Trophoblast cell (in vitro differentiated cells and primary cell): ENCODE measurements around the gene SPAG8.

Experiments used
- DNase-seq, 2 donors: peaks; one replicate each; pipeline ENCODE4 v3.0.0-alpha.2; 2016
- H2AFZ ChIP-seq: 2 replicates; pipeline ENCODE4 v1.6.1; 2013; ENCODE audit warnings: low read length, moderate library complexity, mild to moderate bottlenecking; ENCODE audit not compliant: insufficient read depth, poor library complexity
- H2AK5ac ChIP-seq: 2 replicates; pipeline ENCODE4 v1.6.1; 2013; ENCODE audit warnings: mild to moderate bottlenecking, low read length
- H2BK120ac ChIP-seq: 2 replicates; pipeline ENCODE4 v1.6.1; 2013; ENCODE audit warnings: low read length, mild to moderate bottlenecking, moderate library complexity; ENCODE audit not compliant: insufficient read depth, poor library complexity
- H2BK12ac ChIP-seq: 2 replicates; pipeline ENCODE4 v1.6.1; 2013; ENCODE audit warnings: mild to moderate bottlenecking, low read length, moderate library complexity
- H2BK5ac ChIP-seq: 2 replicates; pipeline ENCODE4 v1.6.1; 2013; ENCODE audit warnings: low read length, low read depth, moderate library complexity, mild to moderate bottlenecking; ENCODE audit not compliant: poor library complexity
- H3K14ac ChIP-seq: 2 replicates; pipeline ENCODE4 v1.6.1; 2013; ENCODE audit warnings: mild to moderate bottlenecking, low read length
- H3K18ac ChIP-seq: 2 replicates; pipeline ENCODE4 v1.6.1; 2013; ENCODE audit warnings: mild to moderate bottlenecking, low read length
- H3K23ac ChIP-seq: 2 replicates; pipeline ENCODE4 v1.6.1; 2013; ENCODE audit warnings: low read length
- H3K27ac ChIP-seq: 2 replicates; pipeline ENCODE4 v1.5.1; 2013; ENCODE audit warnings: low read depth, mild to moderate bottlenecking, inconsistent platforms, low read length, moderate library complexity
- H3K27me3 ChIP-seq: 2 replicates; pipeline ENCODE4 v1.6.1; 2013; ENCODE audit warnings: inconsistent platforms, mild to moderate bottlenecking, low read length, moderate library complexity; ENCODE audit not compliant: insufficient read depth
- H3K36me3 ChIP-seq, 2 experiments: 1 replicate in 1 of 2; 2 replicates in 1 of 2; pipeline ENCODE4 v1.6.1; 2013; ENCODE audit warnings: low read length in 2 of 2, mild to moderate bottlenecking in 2 of 2, moderate library complexity in 1 of 2; ENCODE audit not compliant: insufficient read depth in 2 of 2, control insufficient read depth in 1 of 2
- H3K4ac ChIP-seq: 2 replicates; pipeline ENCODE4 v1.6.1; 2013; ENCODE audit warnings: low read depth, mild to moderate bottlenecking, low read length, moderate library complexity
- H3K4me1 ChIP-seq, 2 experiments: 1 replicate in 1 of 2; 2 replicates in 1 of 2; pipeline ENCODE4 v1.6.1; 2013; ENCODE audit warnings: low read length in 2 of 2, mild to moderate bottlenecking in 2 of 2, moderate library complexity in 1 of 2; ENCODE audit not compliant: insufficient read depth in 2 of 2, control insufficient read depth in 1 of 2
- H3K4me2 ChIP-seq: 2 replicates; pipeline ENCODE4 v1.6.1; 2013; ENCODE audit warnings: inconsistent platforms, mild to moderate bottlenecking, low read length, moderate library complexity
- H3K4me3 ChIP-seq: 2 replicates; pipeline ENCODE4 v1.5.1; 2013; ENCODE audit warnings: mild to moderate bottlenecking, low read depth, low read length, inconsistent platforms
- H3K79me1 ChIP-seq: one replicate; pipeline ENCODE4 v1.6.1; 2013; ENCODE audit warnings: low read length
- H3K79me2 ChIP-seq: 2 replicates; pipeline ENCODE4 v1.6.1; 2013; ENCODE audit warnings: low read length, mild to moderate bottlenecking; ENCODE audit not compliant: control insufficient read depth, insufficient read depth, poor library complexity
- H3K9ac ChIP-seq: 2 replicates; pipeline ENCODE4 v1.6.1; 2013; ENCODE audit warnings: mild to moderate bottlenecking, low read length
- H3K9me3 ChIP-seq: 2 replicates; pipeline ENCODE4 v1.6.1; 2013; ENCODE audit warnings: low read depth, mild to moderate bottlenecking, control low read depth, inconsistent platforms, low read length; ENCODE audit not compliant: insufficient read depth
- H4K12ac ChIP-seq: 2 replicates; pipeline ENCODE4 v1.6.1; 2013; ENCODE audit warnings: low read depth, mild to moderate bottlenecking, low read length, moderate library complexity
- H4K8ac ChIP-seq: 2 replicates; pipeline ENCODE4 v1.6.1; 2013; ENCODE audit warnings: low read depth, mild to moderate bottlenecking, low read length, moderate library complexity
- H4K91ac ChIP-seq: one replicate; pipeline ENCODE4 v1.6.1; 2013; ENCODE audit warnings: low read depth, mild to moderate bottlenecking, low read length, moderate library complexity
- WGBS: extraction: QIAGEN DNeasy Blood & Tissue Kit; methylation state at CpG from one replicate; pipeline ENCODE4 v1.1.7; 2013; ENCODE audit warnings: missing lambda C conversion rate; ENCODE audit not compliant: insufficient read length, insufficient coverage; ENCODE audit errors: extremely low coverage; 5-methylcytosine and 5-hydroxymethylcytosine counted together

SPAG8 gene

GRCh38 chr9:35841645-35841900 is 29.5 kb upstream of the SPAG8 start:
- Histone ChIP-seq H3K9ac (no peak overlapping the region), H2BK120ac (no peak overlapping the region), H3K18ac (no peak overlapping the region), H3K79me1 (no peaks in the 10 kb centered on the region), H3K4me3 (no peak overlapping the region), H3K23ac (no peak overlapping the region), H2AK5ac (no peak overlapping the region), H3K36me3 (peaks cover 0 to 2% of the 10 kb centered on the region in 2 experiments), H3K79me2 (no peaks in the 10 kb centered on the region), H3K4ac (no peak overlapping the region), H2BK12ac (no peak overlapping the region), H3K4me1 (peaks cover 3 to 9% of the 10 kb centered on the region in 2 experiments), H4K8ac (no peak overlapping the region), H2BK5ac (no peak overlapping the region), H3K27me3 (no peaks in the 10 kb centered on the region), H3K4me2 (no peak overlapping the region), H4K12ac (no peak overlapping the region), H2AFZ (no peak overlapping the region), H3K27ac (no peak overlapping the region), H4K91ac (no peak overlapping the region), H3K14ac (no peak overlapping the region), H3K9me3 (peaks cover 2% of the 10 kb centered on the region)
- DNase-seq = no peak
- no CpG with 5 or more reads among the region's 5 CpGs for WGBS

GRCh38 chr9:35840881-35841644 is 29.0 kb upstream of the SPAG8 start:
- Histone ChIP-seq H4K12ac (no peak overlapping the region), H3K36me3 (peaks cover 0 to 2% of the 10 kb centered on the region in 2 experiments)
- no CpG with 5 or more reads among the region's 15 CpGs for WGBS

GRCh38 chr9:35839926-35840325 is 27.9 kb upstream of the SPAG8 start:
- Histone ChIP-seq H4K91ac (no peak overlapping the region), H3K14ac (no peak overlapping the region), H3K9ac (no peak overlapping the region), H3K4ac (no peak overlapping the region), H3K79me1 (no peaks in the 10 kb centered on the region), H3K18ac (no peak overlapping the region), H3K27ac (no peak overlapping the region), H3K4me3 (no peak overlapping the region), H2BK5ac (no peak overlapping the region), H4K8ac (no peak overlapping the region), H4K12ac (no peak overlapping the region), H2BK12ac (no peak overlapping the region), H3K36me3 (peaks cover 0 to 4% of the 10 kb centered on the region in 2 experiments), H3K79me2 (no peaks in the 10 kb centered on the region), H2AK5ac (no peak overlapping the region), H3K4me1 (no peaks in the 10 kb centered on the region), H3K23ac (no peak overlapping the region), H3K9me3 (no peaks in the 10 kb centered on the region), H3K27me3 (no peaks in the 10 kb centered on the region), H2AFZ (no peak overlapping the region), H2BK120ac (no peak overlapping the region), H3K4me2 (no peak overlapping the region)
- no CpG with 5 or more reads among the region's 5 CpGs for WGBS
- DNase-seq = no peak

More at GRCh38 chr9:35840881-35841644, 29.0 kb upstream of the SPAG8 start:
- H3K9ac ChIP-seq = no peak overlapping the region
- H3K79me2 ChIP-seq = no peaks in the 10 kb centered on the region
- no peak overlapping the region for H3K4ac ChIP-seq
- no peak overlapping the region for H4K8ac ChIP-seq
- H3K4me3 ChIP-seq = no peak overlapping the region
- H3K27me3 ChIP-seq = no peaks in the 10 kb centered on the region
- no peak overlapping the region for H3K4me2 ChIP-seq
- no peak overlapping the region for H3K14ac ChIP-seq
- no peak overlapping the region for H4K91ac ChIP-seq
- no peak for DNase-seq
- H3K18ac ChIP-seq = no peak overlapping the region
- no peak overlapping the region for H3K23ac ChIP-seq
- no peak overlapping the region for H3K27ac ChIP-seq
- H3K9me3 ChIP-seq = no peaks in the 10 kb centered on the region
- no peak overlapping the region for H2AK5ac ChIP-seq
- no peak overlapping the region for H2BK120ac ChIP-seq
- no peak overlapping the region for H2BK5ac ChIP-seq
- H3K4me1 ChIP-seq = peaks cover 0 to 4% of the 10 kb centered on the region in 2 experiments
- no peak overlapping the region for H2BK12ac ChIP-seq
- H2AFZ ChIP-seq = no peak overlapping the region
- no peaks in the 10 kb centered on the region for H3K79me1 ChIP-seq

GRCh38 chr9:35836595-35836994 is 24.5 kb upstream of the SPAG8 start:
- Histone ChIP-seq H2BK12ac (no peak overlapping the region), H3K23ac (no peak overlapping the region), H3K9me3 (no peaks in the 10 kb centered on the region), H2BK5ac (no peak overlapping the region), H2AK5ac (no peak overlapping the region), H3K4me1 (peaks cover 12 to 16% of the 10 kb centered on the region in 2 experiments), H3K4me3 (no peak overlapping the region), H3K4me2 (no peak overlapping the region), H2AFZ (no peak overlapping the region), H3K36me3 (peaks cover 0 to 4% of the 10 kb centered on the region in 2 experiments), H4K8ac (no peak overlapping the region), H3K79me2 (no peaks in the 10 kb centered on the region), H3K27ac (no peak overlapping the region), H3K79me1 (no peaks in the 10 kb centered on the region), H3K4ac (no peak overlapping the region), H3K9ac (no peak overlapping the region), H4K91ac (no peak overlapping the region), H3K18ac (no peak overlapping the region), H3K27me3 (no peaks in the 10 kb centered on the region), H3K14ac (no peak overlapping the region), H2BK120ac (no peak overlapping the region), H4K12ac (no peak overlapping the region)
- no CpG with 5 or more reads among the region's 5 CpGs for WGBS
- no peak for DNase-seq
